GM19035 (cell line): ENCODE measurements around the gene NOC2L.
"Not testable (repeated sequence)": the region's sequence is repeated elsewhere in the genome, so short reads cannot be mapped to it uniquely, and the experiment has no call there.

Source experiments
- ATAC-seq: cut with Tn5 transposase; IDR thresholded peaks from one replicate; pipeline ENCODE4 v1.9.1; 2021; ENCODE audit not compliant: unreplicated experiment

Gene NOC2L

GRCh38 chr1:905811-906599 lies 53.1 kb downstream of the NOC2L start:
- no peak for ATAC-seq

- no peak for ATAC-seq
Observed at GRCh38 chr1:905071-905749, 53.8 kb downstream of the NOC2L start.

GRCh38 chr1:904310-904950 lies 54.6 kb downstream of the NOC2L start:
- ATAC-seq: peak; percentile 70

GRCh38 chr1:903721-904271 lies 55.3 kb downstream of the NOC2L start:
- ATAC-seq: no peak

- ATAC-seq: no peak
Observed at GRCh38 chr1:903305-903704, 55.8 kb downstream of the NOC2L start.

GRCh38 chr1:902802-903201 lies 56.3 kb downstream of the NOC2L start:
- ATAC-seq: no peak

GRCh38 chr1:901108-901859 lies 57.8 kb downstream of the NOC2L start:
- no peak for ATAC-seq

GRCh38 chr1:899636-900317 lies 59.3 kb downstream of the NOC2L start:
- ATAC-seq: no peak

GRCh38 chr1:897951-898350 lies 61.1 kb downstream of the NOC2L start:
- ATAC-seq: not testable (repeated sequence)

GRCh38 chr1:897226-897625 lies 61.8 kb downstream of the NOC2L start:
- ATAC-seq: no peak
